NCI-H1694 (cell line): ENCODE measurements around the gene AHNAK.

ENCODE experiments used
- DNase-seq: peaks from one replicate; lab custom pipeline; 2025; lab: John Stamatoyannopoulos, UW

Gene AHNAK

GRCh38 chr11:62435846-62436660, 110.6 kb downstream of the AHNAK start:
- DNase-seq: no peak

- DNase-seq: no peak
These were observed 112.7 kb downstream of the AHNAK start for GRCh38 chr11:62433904-62434276.

GRCh38 chr11:62433141-62433903, 113.3 kb downstream of the AHNAK start:
- DNase-seq: no peak

GRCh38 chr11:62432695-62433094, 113.9 kb downstream of the AHNAK start:
- no peak for DNase-seq

- DNase-seq: no peak
These were observed 115.3 kb downstream of the AHNAK start for GRCh38 chr11:62431171-62431901.

- DNase-seq: no peak
These were observed 116.2 kb downstream of the AHNAK start for GRCh38 chr11:62430425-62430824.

- DNase-seq: no peak
These were observed 117.6 kb downstream of the AHNAK start for GRCh38 chr11:62428871-62429560.

GRCh38 chr11:62427630-62428233, 118.9 kb downstream of the AHNAK start:
- DNase-seq: no peak

- DNase-seq: no peak
These were observed 123.6 kb downstream of the AHNAK start for GRCh38 chr11:62423012-62423411.

- no peak for DNase-seq
These were observed 124.6 kb downstream of the AHNAK start for GRCh38 chr11:62421996-62422395.

GRCh38 chr11:62420882-62421281, 125.7 kb downstream of the AHNAK start:
- DNase-seq: no peak

GRCh38 chr11:62419943-62420342, 126.7 kb downstream of the AHNAK start:
- no peak for DNase-seq

- no peak for DNase-seq
These were observed 127.2 kb downstream of the AHNAK start for GRCh38 chr11:62419314-62419929.

- no peak for DNase-seq
These were observed 127.9 kb downstream of the AHNAK start, which contains the start of gene SCGB1A1 for GRCh38 chr11:62418733-62419132. SCGB1A1 (plus strand) TSS chr11:62419033; CDS start chr11:62419096, 63 bp downstream.

- no peak for DNase-seq
These were observed 128.5 kb downstream of the AHNAK start for GRCh38 chr11:62418136-62418535.

- DNase-seq: no peak
These were observed 130.0 kb downstream of the AHNAK start for GRCh38 chr11:62416596-62416995.

- DNase-seq: no peak
These were observed 133.4 kb downstream of the AHNAK start for GRCh38 chr11:62413060-62413696.

GRCh38 chr11:62411524-62411923, 135.1 kb downstream of the AHNAK start:
- no peak for DNase-seq

- no peak for DNase-seq
These were observed 135.6 kb downstream of the AHNAK start for GRCh38 chr11:62410972-62411371.

- DNase-seq: no peak
These were observed 136.8 kb downstream of the AHNAK start for GRCh38 chr11:62409831-62410230.

GRCh38 chr11:62406034-62406433, 140.6 kb downstream of the AHNAK start:
- no peak for DNase-seq
